SU-DHL-6 (cell line): ENCODE measurements around the gene SHROOM2.
A peak's percentile ranks its signal among the peaks of the same experiment; 100 is the strongest.

Experiments
- CTCF ChIP-seq: fragments of 200-600 bp; sonication (generic); IDR thresholded peaks from one replicate; pipeline ENCODE4 v1.5.1; 2017; ENCODE audit warnings: antibody characterized with exemption, mild to moderate bottlenecking, low read length, moderate library complexity; ENCODE audit not compliant: insufficient read depth, poor library complexity, severe bottlenecking
- EZH2phosphoT487 ChIP-seq: fragments of 200-600 bp; sonication (generic), shearing (Covaris generic); conservative IDR thresholded peaks from 2 replicates; pipeline ENCODE4 v1.6.1; 2018; ENCODE audit warnings: mild to moderate bottlenecking, antibody characterized with exemption, low read length, moderate library complexity, mixed read lengths

- TF ChIP-seq CTCF (peak; percentile 21), EZH2phosphoT487 (no peak)
These were observed 87.7 kb downstream of the SHROOM2 start for GRCh38 chrX:9873952-9874351.
